Panc1 (cell line): ENCODE data around the gene SLC25A13. TPM values are rescaled to one million over a fixed set of nuclear protein-coding genes. Genes with fewer than 3 reads are reported as not detected.

Source experiments
- ATAC-seq: fragments of 200-7000 bp; cut with Tn5 transposase; 2 replicates; pipeline ENCODE4 v1.9.1; 2020; ENCODE audit warnings: mild to moderate bottlenecking, moderate library complexity
- BruUV-seq: library from RNA; stranded (reverse); fragments of 400-500 nt; replicated peaks from 2 replicates; lab custom pipeline; 2021; lab: Mats Ljungman, UMichigan
- CTCF ChIA-PET: fragments of 300-600 bp; sonication (Branson Sonifier 250); formaldehyde crosslinking; loops from one replicate; lab custom pipeline; 2022; ENCODE audit warnings: antibody characterized with exemption; lab: Charles Lee
- POLR2A ChIA-PET: fragments of 300-600 bp; sonication (Branson Sonifier 250); formaldehyde crosslinking; loops from one replicate; lab custom pipeline; 2022; ENCODE audit warnings: antibody characterized with exemption; lab: Charles Lee
- DNase-seq: peaks from one replicate; pipeline ENCODE4 v3.0.0-alpha.2; 2010; ENCODE audit warnings: low read depth, low spot score
- H3K27ac ChIP-seq: 2 replicates; pipeline ENCODE4 v1.5.1; 2011; ENCODE audit warnings: mild to moderate bottlenecking, low read length, inconsistent platforms
- H3K27me3 ChIP-seq: fragments of 200-500 bp; sonication (Bioruptor generic); 2 replicates; pipeline ENCODE4 v1.6.0; 2014; ENCODE audit warnings: low read length, inconsistent platforms; ENCODE audit not compliant: control insufficient read depth, insufficient read depth
- H3K36me3 ChIP-seq: fragments of 200-500 bp; sonication (Bioruptor generic); 2 replicates; pipeline ENCODE4 v1.5.1; 2014; ENCODE audit warnings: inconsistent platforms, mild to moderate bottlenecking, low read length, moderate library complexity; ENCODE audit not compliant: control insufficient read depth, insufficient read depth
- H3K4me1 ChIP-seq: 2 replicates; pipeline ENCODE4 v1.5.1; 2011; ENCODE audit warnings: inconsistent platforms, mild to moderate bottlenecking, low read length, moderate library complexity; ENCODE audit not compliant: control insufficient read depth, insufficient read depth
- H3K4me3 ChIP-seq, 2 experiments: 2 replicates each; pipeline ENCODE4 v1.5.1; 2011 to 2012; ENCODE audit warnings: low read depth in 2 of 2, low read length in 2 of 2, mild to moderate bottlenecking in 2 of 2, inconsistent platforms in 1 of 2, moderate library complexity in 1 of 2
- H3K9me3 ChIP-seq: fragments of 200-500 bp; sonication (Bioruptor generic); 2 replicates; pipeline ENCODE4 v1.5.1; 2014; ENCODE audit warnings: low read depth, mild to moderate bottlenecking, inconsistent platforms, low read length, moderate library complexity; ENCODE audit not compliant: control insufficient read depth, insufficient read depth
- CTCF ChIP-seq: fragments of 450-650 bp; IDR thresholded peaks from 2 replicates; pipeline ENCODE4 v1.5.1; 2017; ENCODE audit warnings: mild to moderate bottlenecking
- POLR2AphosphoS5 ChIP-seq: IDR thresholded peaks from 2 replicates; pipeline ENCODE4 v1.6.1; 2012; ENCODE audit warnings: mild to moderate bottlenecking, low read depth, low read length, moderate library complexity
- REST ChIP-seq, 2 experiments: IDR thresholded peaks; 2 replicates each; pipeline ENCODE4 v1.6.1; 2011 to 2012; ENCODE audit warnings: low read depth in 2 of 2, control low read depth in 1 of 2, low read length in 1 of 2, mild to moderate bottlenecking in 1 of 2, moderate library complexity in 1 of 2; ENCODE audit not compliant: insufficient read depth in 1 of 2
- SIN3A ChIP-seq: IDR thresholded peaks from 2 replicates; pipeline ENCODE4 v1.6.1; 2012; ENCODE audit warnings: low read depth, mild to moderate bottlenecking, low read length, moderate library complexity, borderline replicate concordance; ENCODE audit not compliant: insufficient read depth
- TCF7L2 ChIP-seq: IDR thresholded peaks from 2 replicates; pipeline ENCODE4 v1.6.1; 2011; ENCODE audit warnings: mild to moderate bottlenecking, low read depth, low read length, inconsistent platforms
- in situ Hi-C: cut with HindIII; loops from 2 replicates; pipeline ENCODE4 v1.10.0; 2016; ENCODE audit warnings: low sequenced_read_pairs, low pct_unique_long_range_greater_than_20kb
- intact Hi-C: fragments of 100-400 bp; cut with micrococcal nuclease; formaldehyde crosslinking; loops from one replicate; pipeline ENCODE4 v1.10.0; 2022; ENCODE audit not compliant: unreplicated experiment
- total RNA-seq: library from RNA; stranded (reverse); gene quantifications from one replicate; pipeline ENCODE4 v1.2.1, GENCODE V29; 2021; ENCODE audit not compliant: unreplicated experiment

SLC25A13 gene
- total RNA-seq, 1 experiment from 2014 or later = 69.4 TPM

- Histone ChIP-seq H3K4me1 (no peaks in the 10 kb centered on the region), H3K4me3 (no peak overlapping the region), H3K27ac (no peak overlapping the region), H3K27me3 (no peaks in the 10 kb centered on the region), H3K9me3 (no peaks in the 10 kb centered on the region), H3K36me3 (peaks cover 5% of the 10 kb centered on the region)
- intact Hi-C loops (no loop called here), in situ Hi-C loops (no loop called here)
- TF ChIP-seq POLR2AphosphoS5 = no peak
- TF ChIP-seq TCF7L2 = no peak
- no peak for TF ChIP-seq REST (IDR thresholded peaks at IDR 0.05; ENCODE audit: insufficient read depth in 1 of 2, low read depth in 2 of 2, low read length in 1 of 2)
- TF ChIP-seq SIN3A = no peak
- TSS peak; percentile 23 for BruUV-seq
- ChIA-PET POLR2A (interaction anchor here (0.7 kb wide), 2 partner anchors 8 to 1139 kb away, joined by 3 to 8 read pairs; no protein-coding TSS in a partner anchor), CTCF (no interaction called here)
- ATAC-seq = no peak
- no peak for DNase-seq
Observed at GRCh38 chr7:96189129-96189820, 132.6 kb downstream of the SLC25A13 start.

- intact Hi-C loops (no loop called here), in situ Hi-C loops (no loop called here)
- no TSS peak for BruUV-seq
- ChIA-PET CTCF (no interaction called here), POLR2A (no interaction called here)
- H3K4me3 ChIP-seq = no peak overlapping the region
- no peaks in the 10 kb centered on the region for H3K9me3 ChIP-seq
- no peak for ATAC-seq
- no peak overlapping the region for H3K27ac ChIP-seq
- H3K36me3 ChIP-seq = peaks cover 10% of the 10 kb centered on the region
- no peaks in the 10 kb centered on the region for H3K27me3 ChIP-seq
- TF ChIP-seq SIN3A (no peak), REST (IDR thresholded peaks at IDR 0.05; ENCODE audit: insufficient read depth in 1 of 2, low read depth in 2 of 2, low read length in 1 of 2) (no peak), CTCF (no peak), POLR2AphosphoS5 (no peak), TCF7L2 (no peak)
- DNase-seq = no peak
- no peaks in the 10 kb centered on the region for H3K4me1 ChIP-seq
Observed at GRCh38 chr7:96188591-96188991, 133.3 kb downstream of the SLC25A13 start.
